Adrenal gland (tissue), 5 donors: ENCODE measurements around the gene FSIP1.

Source experiments
- CTCF ChIP-seq, 6 experiments: fragments of 450-650 bp in 4 of 6; fragments of 200-600 bp in 2 of 6; sonication (generic) in 1 of 6; IDR thresholded peaks; 1 replicate in 5 of 6; 2 replicates in 1 of 6; pipeline versions ENCODE4 v1.5.1 to v1.8.0; 2016 to 2021; ENCODE audit warnings: antibody characterized with exemption in 6 of 6, mild to moderate bottlenecking in 2 of 6, moderate library complexity in 1 of 6
- POLR2A ChIP-seq, 2 donors: fragments of 450-650 bp; IDR thresholded peaks; one replicate each; pipeline ENCODE4 v1.6.1; 2017; ENCODE audit warnings: antibody characterized with exemption in 2 of 2, mild to moderate bottlenecking in 2 of 2, moderate library complexity in 1 of 2
- donor health status: DM: no; HTN: no; CAD: no.

DNA sequence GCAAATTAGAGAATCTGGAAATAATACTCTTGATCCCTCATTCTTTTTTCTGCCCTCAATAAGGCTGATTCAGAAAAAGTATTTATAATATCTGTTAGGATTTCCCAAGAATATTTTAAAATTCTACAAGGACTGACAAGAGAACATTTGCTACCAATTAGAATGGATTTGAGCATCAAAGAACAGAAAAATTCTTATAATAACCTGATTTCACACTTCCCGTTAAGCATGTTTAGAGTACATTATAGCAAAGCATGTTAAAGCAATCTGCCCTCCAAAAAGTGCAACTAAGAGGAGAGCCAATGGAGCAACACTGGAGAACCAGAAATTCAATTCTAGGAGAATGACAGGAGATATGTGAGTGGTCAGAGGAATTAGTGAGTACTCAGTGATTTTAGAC lies 144.6 kb downstream of the FSIP1 start:
- no peak for TF ChIP-seq CTCF (IDR thresholded peaks at IDR 0.05)
- no peak for TF ChIP-seq POLR2A (IDR thresholded peaks at IDR 0.05)
